ENCODE results near the gene PDZD7.

GRCh38 chr10:101064415-101065030, 33.6 kb upstream of the PDZD7 start:
- TF ChIP-seq CTCF (IDR thresholded peaks at IDR 0.05) (no peak), EZH2 (IDR thresholded peaks at IDR 0.05) (no peak), EZH2phosphoT487 (IDR thresholded peaks at IDR 0.05) (no peak)
